Measurements from ENCODE around the gene SPEF2.

The SPEF2 gene

GRCh38 chr5:35600591-35600990 is 17.1 kb upstream of the SPEF2 start:
- Mint-ChIP-seq H3K27me3 (ENCODE audit: low read depth) (peaks cover 3% of the 10 kb centered on the region), H3K4me1 (no peaks in the 10 kb centered on the region), H3K9me3 (peaks cover 14% of the 10 kb centered on the region), H3K27ac (no peak overlapping the region), H3K4me3 (no peak overlapping the region), H3K36me3 (ENCODE audit: low read depth) (no peaks in the 10 kb centered on the region)
- no peak for TF ChIP-seq CTCF (IDR thresholded peaks at IDR 0.05; ENCODE audit: unreplicated experiment in 3 of 3)

DNA sequence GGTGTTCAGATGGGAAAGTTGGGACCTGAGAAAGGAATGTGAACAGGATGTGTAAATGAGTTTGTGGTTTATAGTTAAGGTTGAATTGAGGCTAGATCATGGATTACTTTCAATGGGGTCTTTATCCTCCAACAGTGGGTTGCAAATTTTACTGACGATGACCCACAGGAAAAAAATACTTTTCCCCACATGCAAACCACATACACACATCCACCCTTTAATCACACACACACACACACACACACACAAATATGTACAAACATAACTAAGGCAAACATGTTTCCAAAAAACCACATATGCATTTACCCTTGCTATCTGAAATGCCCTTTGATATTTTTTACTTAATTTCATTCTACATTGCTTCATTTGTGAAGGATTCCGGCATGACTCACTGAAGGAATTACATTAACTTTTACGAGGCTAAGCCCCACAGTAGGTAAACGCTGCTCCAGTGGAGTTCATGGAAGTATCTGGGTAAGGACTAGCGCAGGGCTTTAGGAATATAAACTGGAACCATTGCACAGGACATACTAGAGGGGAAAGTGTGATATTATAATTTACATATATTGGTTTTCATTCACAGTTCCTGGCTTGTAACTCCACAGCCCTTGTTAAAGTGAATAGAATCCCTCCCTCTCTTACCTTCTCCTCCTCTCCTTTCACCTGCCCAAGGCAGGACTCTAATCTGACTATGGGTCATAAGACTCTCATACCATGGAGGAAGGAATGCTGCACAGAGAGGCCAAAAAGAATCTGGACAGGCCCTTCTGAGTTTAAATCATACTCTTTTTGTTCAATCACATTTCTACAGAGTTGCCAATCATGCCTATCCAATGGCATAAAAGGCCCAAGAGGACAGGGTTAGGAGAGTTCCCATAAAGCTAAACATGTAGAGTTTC is 8.5 kb upstream of the SPEF2 start:
- Mint-ChIP-seq H3K9me3 (peaks cover 18% of the 10 kb centered on the region), H3K27me3 (ENCODE audit: low read depth) (peaks cover 5% of the 10 kb centered on the region), H3K27ac (no peak overlapping the region), H3K4me3 (no peak overlapping the region), H3K36me3 (ENCODE audit: low read depth) (no peaks in the 10 kb centered on the region), H3K4me1 (no peaks in the 10 kb centered on the region)
- no peak for TF ChIP-seq CTCF (IDR thresholded peaks at IDR 0.05; ENCODE audit: unreplicated experiment in 3 of 3)

- Mint-ChIP-seq H3K36me3 (ENCODE audit: low read depth) (peaks cover 4% of the 10 kb centered on the region), H3K4me1 (peaks cover 14% of the 10 kb centered on the region), H3K27ac (no peak overlapping the region), H3K27me3 (ENCODE audit: low read depth) (no peaks in the 10 kb centered on the region), H3K9me3 (peaks cover 17% of the 10 kb centered on the region), H3K4me3 (peak overlapping the region; percentile 82 to 97 (median 94))
- TF ChIP-seq CTCF (IDR thresholded peaks at IDR 0.05; ENCODE audit: unreplicated experiment in 3 of 3), result no peak
Measured at GRCh38 chr5:35617060-35617434, 616 bp upstream of the SPEF2 start.

DNA sequence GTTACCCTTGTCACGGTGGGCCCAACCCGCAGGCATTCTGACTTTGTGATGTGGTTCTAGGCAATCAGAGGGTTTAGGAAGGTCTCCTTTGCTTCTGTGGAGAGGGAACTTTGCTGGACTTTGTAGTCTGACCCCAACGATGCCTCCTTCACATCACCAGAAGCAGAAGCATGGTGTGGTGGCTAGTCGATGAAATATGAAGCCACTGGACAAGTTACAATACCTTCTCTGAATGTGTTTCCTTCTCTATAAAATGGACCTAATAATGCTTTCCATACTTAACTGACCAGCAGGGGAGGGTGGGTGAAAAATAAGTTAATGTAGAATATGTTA is 607 bp downstream of the SPEF2 start:
- H3K36me3 Mint-ChIP-seq (ENCODE audit: low read depth), result peaks cover 4% of the 10 kb centered on the region

DNA sequence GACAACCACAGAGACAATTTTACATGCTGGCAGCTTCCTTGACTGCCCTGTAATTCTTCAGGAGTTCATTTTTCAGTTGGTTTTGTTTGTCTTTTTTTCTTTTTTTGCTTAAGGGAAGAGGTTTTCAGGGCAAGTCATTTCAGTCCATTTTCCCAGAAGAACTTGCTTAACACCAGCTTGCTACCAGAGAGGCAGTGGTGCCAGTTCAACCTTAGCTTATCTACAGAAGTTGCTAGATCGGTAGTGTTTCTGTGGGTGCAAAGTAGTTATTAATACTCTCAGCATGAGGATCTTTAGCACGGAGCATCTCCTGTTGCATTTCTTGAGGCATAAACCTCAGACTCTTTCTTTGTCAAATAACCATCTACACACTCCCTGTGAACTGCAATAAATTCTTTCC is 1.1 kb downstream of the SPEF2 start:
- no peak for TF ChIP-seq CTCF (IDR thresholded peaks at IDR 0.05; ENCODE audit: unreplicated experiment in 3 of 3)
- Mint-ChIP-seq H3K4me1 (peaks cover 14% of the 10 kb centered on the region), H3K4me3 (peak overlapping the region; percentile 94 to 97 (median 96)), H3K27ac (peak overlapping the region in 1 of 3 experiments; percentile 85), H3K36me3 (ENCODE audit: low read depth) (peaks cover 4% of the 10 kb centered on the region), H3K9me3 (peaks cover 12% of the 10 kb centered on the region), H3K27me3 (ENCODE audit: low read depth) (no peaks in the 10 kb centered on the region)

More for the DNA sequence above, 607 bp downstream of the SPEF2 start:
- H3K27ac Mint-ChIP-seq, result peak overlapping the region in 1 of 3 experiments; percentile 85
- TF ChIP-seq CTCF (IDR thresholded peaks at IDR 0.05; ENCODE audit: unreplicated experiment in 3 of 3), result no peak
- peaks cover 14% of the 10 kb centered on the region for H3K4me1 Mint-ChIP-seq
- H3K27me3 Mint-ChIP-seq (ENCODE audit: low read depth), result no peaks in the 10 kb centered on the region
- H3K9me3 Mint-ChIP-seq, result peaks cover 17% of the 10 kb centered on the region
- H3K4me3 Mint-ChIP-seq, result peak overlapping the region; percentile 94 to 97 (median 96)

DNA sequence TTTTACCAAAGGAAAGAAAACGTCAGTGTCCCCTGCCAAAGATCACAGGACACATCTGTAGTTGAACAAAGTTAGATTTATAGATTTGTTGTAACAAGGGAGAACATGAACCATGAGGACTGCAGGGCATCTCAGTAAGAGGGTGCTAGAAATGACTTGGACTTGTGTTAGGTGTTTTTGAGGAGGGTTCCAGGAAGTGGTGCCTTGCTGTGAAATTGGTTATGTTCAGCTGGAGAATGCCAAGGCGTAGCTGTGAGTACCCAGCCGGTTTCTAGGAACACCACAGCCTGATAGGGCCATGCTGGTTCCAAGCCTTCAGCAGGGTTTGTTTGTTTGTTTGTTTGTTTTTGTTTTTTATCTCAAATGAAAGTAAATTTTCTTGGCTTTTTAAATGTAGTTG is 5.3 kb downstream of the SPEF2 start:
- no peak for TF ChIP-seq CTCF (IDR thresholded peaks at IDR 0.05; ENCODE audit: unreplicated experiment in 3 of 3)
- H3K36me3 Mint-ChIP-seq (ENCODE audit: low read depth), result no peaks in the 10 kb centered on the region
- H3K4me1 Mint-ChIP-seq, result peaks cover 9% of the 10 kb centered on the region
- no peaks in the 10 kb centered on the region for H3K27me3 Mint-ChIP-seq (ENCODE audit: low read depth)
- no peak overlapping the region for H3K27ac Mint-ChIP-seq
- no peaks in the 10 kb centered on the region for H3K9me3 Mint-ChIP-seq
- H3K4me3 Mint-ChIP-seq, result no peak overlapping the region
